Pons (tissue), 1 donor: Measurements from ENCODE around the gene MGMT.

Experiments
- DNase-seq: peaks from one replicate; pipeline ENCODE4 v3.0.0-alpha.2; 2016; ENCODE audit warnings: low spot score

The MGMT gene

DNA sequence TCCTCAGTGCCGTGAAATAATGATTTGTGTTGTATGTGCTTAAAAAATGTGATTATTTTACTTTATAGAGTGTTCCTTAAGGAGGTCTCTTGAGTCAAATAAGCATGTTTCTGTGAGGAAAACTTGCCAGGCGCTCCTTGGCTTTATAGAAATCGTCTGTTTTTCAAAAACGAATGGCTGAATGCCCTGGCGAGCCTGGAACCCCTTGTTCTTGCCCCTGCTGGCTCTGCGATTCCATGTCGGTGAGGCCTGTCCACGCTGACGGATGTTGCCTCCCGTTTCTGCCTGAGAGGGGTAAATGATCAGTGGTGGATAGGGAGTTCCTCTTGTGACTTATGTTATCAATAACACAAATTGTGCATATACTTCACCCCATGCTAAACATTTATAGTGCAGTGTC, 75.5 kb downstream of the MGMT start:
- DNase-seq = no peak

GRCh38 chr10:129544205-129545202, 77.5 kb downstream of the MGMT start:
- DNase-seq = no peak

- no peak for DNase-seq
These were observed 78.2 kb downstream of the MGMT start for GRCh38 chr10:129545261-129545660.

GRCh38 chr10:129546106-129546505, 79.1 kb downstream of the MGMT start:
- DNase-seq = no peak

GRCh38 chr10:129547608-129548007, 80.6 kb downstream of the MGMT start:
- no peak for DNase-seq

DNA sequence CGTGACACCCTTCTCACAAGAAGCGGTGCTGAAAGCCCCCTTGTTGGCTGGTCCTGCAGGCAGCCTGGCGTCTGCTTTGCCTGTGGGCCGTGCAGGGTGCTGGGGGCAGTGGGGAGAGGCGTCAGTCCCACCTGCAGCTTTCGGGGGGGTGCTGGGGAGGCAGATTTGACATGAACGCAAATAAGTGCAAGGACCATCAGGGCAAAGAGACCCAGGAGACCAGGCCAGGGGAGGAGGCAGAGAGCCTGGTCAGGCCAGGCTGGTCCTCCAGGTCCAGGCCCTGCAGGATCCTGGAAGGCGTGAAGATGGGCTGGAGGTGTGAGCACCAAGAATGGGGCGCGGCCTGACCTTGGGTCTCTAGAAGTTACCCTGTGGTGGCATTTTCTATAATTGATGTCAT, 81.6 kb downstream of the MGMT start:
- DNase-seq = no peak

DNA sequence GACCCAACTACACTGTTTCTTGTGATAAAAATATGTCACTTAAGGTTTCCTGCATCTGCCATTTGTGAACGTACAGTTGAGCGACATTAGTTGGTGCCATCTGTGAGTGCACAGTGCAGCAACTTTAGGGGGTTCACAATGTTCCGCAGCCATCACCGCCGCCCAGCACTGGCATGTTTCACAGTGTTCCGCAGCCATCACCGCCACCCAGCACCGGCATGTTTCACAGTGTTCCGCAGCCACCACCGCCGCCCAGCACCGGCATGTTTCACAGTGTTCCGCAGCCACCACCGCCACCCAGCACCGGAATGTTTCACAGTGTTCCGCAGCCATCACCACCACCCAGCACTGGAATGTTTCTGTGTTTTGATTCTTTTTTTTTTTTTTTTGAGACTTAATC, 83.0 kb downstream of the MGMT start:
- DNase-seq = no peak

GRCh38 chr10:129550658-129551057, 83.6 kb downstream of the MGMT start:
- DNase-seq = no peak

GRCh38 chr10:129552119-129552518, 85.1 kb downstream of the MGMT start:
- DNase-seq = no peak

DNA sequence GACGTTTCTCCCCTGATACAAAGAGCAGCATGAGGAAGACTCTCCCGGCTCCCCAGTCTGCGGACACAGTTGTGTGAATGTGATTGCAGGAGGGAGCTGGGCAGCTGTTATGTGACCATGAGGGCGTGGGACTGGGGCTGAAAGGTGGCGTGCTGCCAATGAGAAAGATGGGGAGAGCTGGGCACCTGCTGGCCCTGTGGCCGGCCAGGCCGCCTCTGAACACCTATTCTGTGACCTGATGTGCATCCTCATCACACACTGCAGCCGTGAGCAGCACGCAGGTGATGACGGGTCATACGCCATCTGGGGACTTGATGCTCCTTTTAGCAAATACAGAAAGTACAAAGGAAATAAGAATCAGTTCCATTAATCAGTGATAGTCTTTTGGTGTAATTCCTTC, 86.9 kb downstream of the MGMT start:
- DNase-seq = no peak

DNA sequence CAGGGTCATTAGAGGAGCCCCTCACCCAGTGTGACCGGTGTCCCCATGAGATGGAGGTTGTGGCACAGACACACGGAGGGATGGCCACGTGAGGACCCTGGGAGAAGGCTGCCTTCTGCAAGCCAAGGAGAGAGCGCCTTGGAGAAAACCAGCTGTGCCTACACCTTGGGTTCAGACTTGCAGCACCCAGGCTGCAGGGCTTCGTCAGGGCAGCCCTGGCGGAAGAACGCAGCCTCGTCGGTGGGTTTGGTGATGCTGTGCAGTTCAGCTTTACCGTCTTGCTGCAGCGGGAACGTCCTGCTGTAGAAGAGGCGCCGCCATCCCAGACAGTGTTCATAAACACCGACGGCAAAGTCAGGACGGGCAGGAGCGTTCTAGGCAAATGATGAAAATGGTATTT, 89.3 kb downstream of the MGMT start:
- no peak for DNase-seq

- no peak for DNase-seq
These were observed 93.3 kb downstream of the MGMT start for GRCh38 chr10:129560361-129560760.

GRCh38 chr10:129562487-129562886, 95.4 kb downstream of the MGMT start:
- no peak for DNase-seq

GRCh38 chr10:129564923-129565322, 97.9 kb downstream of the MGMT start:
- no peak for DNase-seq

DNA sequence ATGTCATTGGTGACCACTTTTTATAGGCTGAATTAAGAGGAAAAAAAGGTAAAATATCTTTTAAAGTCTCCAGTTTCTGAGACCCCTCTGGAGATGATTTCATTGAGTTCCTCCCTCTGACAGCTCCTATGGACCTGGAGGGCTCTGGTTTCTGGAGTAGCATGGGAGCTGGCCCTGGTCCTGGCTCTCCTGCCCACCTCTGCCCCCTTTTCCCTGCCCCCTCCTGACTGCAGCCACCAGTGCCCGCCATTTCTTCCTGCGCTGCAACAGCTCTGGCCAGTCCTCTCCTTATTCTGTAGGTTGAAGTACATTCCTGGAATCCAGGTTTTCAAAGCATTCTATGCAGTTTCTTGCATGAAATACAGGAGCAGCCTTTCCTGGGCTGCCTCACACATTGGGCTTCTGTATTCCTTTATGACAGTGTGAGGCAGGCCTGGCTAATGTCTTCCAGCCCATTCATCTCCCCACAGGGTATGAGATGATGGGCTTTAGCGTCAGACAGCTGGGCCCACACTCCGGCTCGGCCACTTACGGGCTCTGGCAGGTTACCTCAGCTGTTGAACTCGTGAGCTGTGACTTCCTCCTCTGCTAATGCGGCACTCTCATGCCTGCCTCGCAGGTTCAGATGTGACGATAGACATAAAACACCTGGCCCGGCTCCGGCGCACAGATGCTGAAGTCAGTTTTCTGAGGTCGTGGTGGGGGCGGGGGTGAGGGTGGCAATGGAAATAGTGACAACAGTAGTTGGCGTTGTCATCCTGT, 101.7 kb downstream of the MGMT start:
- DNase-seq = no peak

GRCh38 chr10:129570185-129570584, 103.1 kb downstream of the MGMT start:
- no peak for DNase-seq

GRCh38 chr10:129579228-129579627, 112.2 kb downstream of the MGMT start:
- DNase-seq = no peak

GRCh38 chr10:129580010-129580409, 113.0 kb downstream of the MGMT start:
- DNase-seq = no peak

GRCh38 chr10:129580901-129581300, 113.9 kb downstream of the MGMT start:
- no peak for DNase-seq

DNA sequence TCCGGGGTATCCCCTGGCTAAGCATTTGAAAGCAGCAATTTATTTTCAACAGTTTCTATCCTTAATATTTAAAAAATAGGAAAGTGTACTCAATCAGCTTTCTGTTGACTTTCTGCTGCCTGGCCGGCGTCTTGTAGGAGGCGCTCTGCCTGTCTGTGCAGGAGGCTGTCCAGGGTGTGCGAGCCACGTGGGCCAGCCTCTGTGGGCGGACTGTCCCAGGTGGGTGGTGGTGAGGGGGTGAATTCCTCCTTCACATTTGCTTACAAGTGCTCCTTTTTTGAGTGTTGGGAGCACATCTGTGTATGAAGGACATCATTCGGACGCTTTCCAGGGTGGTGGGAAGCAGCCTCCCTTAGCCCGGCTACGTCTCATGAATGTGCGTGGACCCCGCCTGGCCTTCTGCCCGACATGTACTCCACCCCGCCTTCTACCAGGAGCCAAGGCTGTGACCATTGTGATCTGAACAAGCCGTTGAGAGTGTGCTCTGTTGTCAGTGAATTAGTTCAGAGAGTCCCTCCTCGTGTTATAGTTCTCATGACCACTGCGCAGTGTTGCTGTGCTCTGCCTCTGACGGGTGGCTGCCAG, 114.9 kb downstream of the MGMT start:
- DNase-seq = no peak

GRCh38 chr10:129583831-129584230, 116.8 kb downstream of the MGMT start:
- DNase-seq = no peak

- no peak for DNase-seq
These were observed 119.9 kb downstream of the MGMT start for GRCh38 chr10:129586898-129587443.
